Measurements from ENCODE around the gene KHDRBS1.
"Not testable (repeated sequence)": the region's sequence is repeated elsewhere in the genome, so short reads cannot be mapped to it uniquely, and the experiment has no call there.

The KHDRBS1 gene

GRCh38 chr1:32063261-32063681 is 49.6 kb downstream of the KHDRBS1 start:
- no peak for DNase-seq (ENCODE audit: low read depth, low spot score)

DNA sequence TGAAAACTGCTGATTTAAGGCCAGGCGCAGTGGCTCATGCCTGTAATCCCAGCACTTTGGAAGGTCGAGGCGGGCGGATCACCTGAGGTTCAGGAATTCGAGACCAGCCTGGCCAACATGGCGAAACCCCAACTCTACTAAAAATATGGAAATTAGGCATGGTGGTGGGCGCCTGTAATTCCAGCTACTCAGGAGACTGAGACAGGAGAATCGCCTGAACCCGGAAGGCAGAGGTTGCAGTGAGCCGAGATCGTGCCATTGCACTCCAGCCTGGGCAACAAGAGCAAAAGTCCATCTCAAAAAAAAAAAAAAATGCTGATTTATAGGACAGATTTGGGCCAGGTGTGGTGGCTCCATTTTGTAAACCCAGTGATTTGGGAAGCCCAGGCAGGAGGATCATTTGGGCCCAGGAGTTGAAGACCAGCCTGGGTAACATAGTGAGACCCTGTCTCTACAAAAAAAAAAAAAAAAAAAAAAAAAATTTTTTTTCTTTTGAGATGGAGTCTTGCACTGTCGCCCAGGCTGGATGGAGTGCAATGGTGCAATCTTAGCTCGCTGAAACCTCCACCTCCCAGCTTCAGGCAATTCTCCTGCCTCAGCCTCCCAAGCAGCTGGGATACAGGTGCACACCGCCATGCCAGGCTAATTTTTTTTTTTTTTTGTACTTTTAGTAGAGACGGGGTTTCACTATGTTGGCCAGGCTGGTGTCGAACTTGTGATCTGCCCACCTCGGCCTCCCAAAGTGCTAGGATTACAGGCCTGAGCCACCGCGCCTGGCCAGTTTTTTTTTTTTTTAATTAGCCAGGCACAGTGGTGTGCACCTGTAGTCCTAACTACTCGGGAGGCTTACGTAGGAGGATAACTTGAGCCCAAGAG is 52.2 kb downstream of the KHDRBS1 start:
- DNase-seq (ENCODE audit: low read depth, low spot score) = not testable (repeated sequence)

DNA sequence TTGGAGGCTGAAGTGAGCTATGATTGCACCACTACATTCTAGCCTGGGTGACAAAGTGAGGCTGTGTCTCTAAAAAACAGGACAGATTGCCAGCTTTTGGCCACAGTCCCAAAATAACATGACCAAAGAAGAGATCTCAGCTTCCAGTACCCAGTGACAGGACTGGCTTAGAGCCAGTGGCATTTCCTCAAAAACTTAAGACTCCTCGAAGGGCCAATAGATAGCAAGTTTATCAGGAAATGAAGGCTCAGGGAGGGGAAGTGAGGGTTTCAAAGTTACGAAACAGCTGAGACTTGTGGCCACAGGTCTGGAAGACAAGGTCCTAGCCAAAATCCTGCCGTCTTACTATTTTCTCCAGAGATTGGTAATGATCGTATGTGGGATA is 52.8 kb downstream of the KHDRBS1 start:
- DNase-seq (ENCODE audit: low read depth, low spot score) = no peak

DNA sequence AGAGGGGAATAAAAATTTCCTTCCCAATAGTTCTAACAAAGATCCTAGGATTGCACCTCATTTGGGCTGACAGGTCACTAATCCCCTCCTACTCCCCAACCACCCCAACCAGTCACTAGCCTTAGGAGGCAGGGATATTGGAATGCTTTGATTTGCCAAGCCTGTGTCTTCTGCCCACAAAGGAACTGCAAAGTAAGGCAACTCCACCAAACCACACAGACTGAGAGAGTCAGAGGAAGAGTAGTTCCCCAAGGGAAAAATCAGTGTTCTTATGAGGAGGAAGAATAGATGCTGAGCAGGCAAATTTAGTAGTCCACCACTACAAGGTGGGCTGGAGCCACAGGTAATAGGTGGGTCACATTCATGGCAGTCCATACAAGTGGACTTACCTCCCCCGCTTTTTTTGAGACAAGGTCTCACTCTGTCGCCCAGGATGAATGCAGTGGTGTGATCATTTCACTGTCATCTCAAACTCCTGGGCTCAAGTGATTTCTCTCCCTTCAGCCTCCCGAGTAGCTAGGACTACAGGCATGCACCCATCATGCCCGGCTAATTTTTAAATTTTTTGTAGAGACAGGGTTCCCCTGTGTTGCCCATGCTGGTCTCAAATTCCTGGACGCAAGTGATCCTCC is 55.4 kb downstream of the KHDRBS1 start:
- DNase-seq (ENCODE audit: low read depth, low spot score) = no peak

GRCh38 chr1:32071758-32072621 is 58.3 kb downstream of the KHDRBS1 start:
- no peak for DNase-seq (ENCODE audit: low read depth, low spot score)

- DNase-seq (ENCODE audit: low read depth, low spot score) = peak; percentile 85
Measured at GRCh38 chr1:32072622-32073298, 59.1 kb downstream of the KHDRBS1 start, which contains the start of gene TMEM39B. Gene TMEM39B (plus strand): TSS chr1:32072939. CDS start chr1:32073048, 109 bp downstream.

- no peak for DNase-seq (ENCODE audit: low read depth, low spot score)
Measured at GRCh38 chr1:32073299-32074229, 59.9 kb downstream of the KHDRBS1 start.

GRCh38 chr1:32074841-32075240 is 61.2 kb downstream of the KHDRBS1 start:
- no peak for DNase-seq (ENCODE audit: low read depth, low spot score)

DNA sequence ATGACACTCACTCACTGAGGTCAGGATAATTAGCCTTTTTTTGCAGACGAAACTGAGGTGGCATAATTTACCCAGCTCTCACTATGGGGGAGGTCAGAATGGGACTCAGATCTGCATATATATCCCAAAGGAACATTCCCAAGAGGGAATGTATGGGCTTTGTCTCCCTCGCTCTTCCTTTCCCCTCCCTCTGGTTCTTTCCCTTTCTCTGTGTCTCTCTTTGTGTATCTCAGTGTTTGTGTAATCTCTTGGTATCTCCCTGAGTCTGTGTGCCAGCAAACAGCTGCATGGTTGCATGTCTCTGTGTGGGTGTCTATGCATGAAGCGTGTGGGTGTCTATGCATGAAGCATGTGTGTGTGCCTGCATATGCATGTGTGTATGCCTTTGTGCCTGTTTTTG is 63.8 kb downstream of the KHDRBS1 start:
- DNase-seq (ENCODE audit: low read depth, low spot score) = no peak

DNA sequence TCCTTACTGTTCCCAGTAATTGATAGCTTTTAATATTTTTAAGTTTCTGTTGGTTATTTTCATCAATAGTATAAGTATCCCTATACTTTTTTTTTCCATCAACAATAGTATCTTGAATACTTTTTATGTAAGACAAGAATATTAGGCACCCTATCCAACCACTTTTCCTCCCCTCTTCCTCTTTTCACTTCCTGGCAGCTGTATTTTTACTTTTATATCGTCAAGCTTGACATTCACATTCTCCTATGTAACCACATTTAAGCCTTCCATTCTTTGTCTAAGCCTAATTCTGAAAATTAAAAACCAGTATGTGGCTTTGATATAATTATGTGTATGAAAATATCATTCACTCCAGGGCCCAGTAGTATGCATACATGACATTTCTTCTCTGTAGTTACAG is 68.4 kb downstream of the KHDRBS1 start:
- DNase-seq (ENCODE audit: low read depth, low spot score) = no peak

GRCh38 chr1:32086381-32086780 is 72.7 kb downstream of the KHDRBS1 start:
- not testable (repeated sequence) for DNase-seq (ENCODE audit: low read depth, low spot score)

- DNase-seq (ENCODE audit: low read depth, low spot score) = no peak
Measured at GRCh38 chr1:32091176-32091575, 77.5 kb downstream of the KHDRBS1 start.

GRCh38 chr1:32091591-32091990 is 77.9 kb downstream of the KHDRBS1 start:
- no peak for DNase-seq (ENCODE audit: low read depth, low spot score)
